HG03039 (cell line): Measurements from ENCODE around the gene TMEM52.

Experiments
- ATAC-seq: cut with Tn5 transposase; IDR thresholded peaks from one replicate; pipeline ENCODE4 v1.9.1; 2021; ENCODE audit warnings: mild to moderate bottlenecking, moderate library complexity; ENCODE audit not compliant: unreplicated experiment

TMEM52 gene

DNA sequence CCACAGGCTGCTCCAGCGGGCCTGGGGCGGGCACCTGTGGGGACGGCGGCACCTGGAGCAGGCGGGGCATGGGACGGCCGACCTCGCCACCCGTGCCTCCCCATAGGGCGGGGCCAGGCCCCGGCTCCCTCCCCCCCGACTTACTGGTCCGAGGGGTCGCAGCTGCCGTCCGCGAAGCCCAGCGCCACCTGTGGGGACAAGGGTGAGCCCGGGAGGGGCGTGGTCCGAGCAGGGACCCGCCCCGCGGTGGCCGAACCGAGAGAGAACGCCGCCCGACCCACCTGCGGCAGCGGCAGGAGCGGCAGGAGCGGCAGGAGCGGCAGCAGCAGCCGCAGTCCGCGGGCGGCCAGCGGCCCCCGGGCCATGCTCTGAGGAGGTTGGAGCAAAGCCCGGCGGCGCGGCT lies at the start of gene TMEM52:
Gene TMEM52 (minus strand): TSS at position 379 of the 403 bp plus-strand sequence. CDS start 14 bp downstream, at position 365.
- ATAC-seq = peak; percentile 16

GRCh38 chr1:1967879-1968278 lies 48.8 kb upstream of the TMEM52 start:
- no peak for ATAC-seq

- ATAC-seq = no peak
Observed at GRCh38 chr1:1967151-1967550, 48.1 kb upstream of the TMEM52 start.

DNA sequence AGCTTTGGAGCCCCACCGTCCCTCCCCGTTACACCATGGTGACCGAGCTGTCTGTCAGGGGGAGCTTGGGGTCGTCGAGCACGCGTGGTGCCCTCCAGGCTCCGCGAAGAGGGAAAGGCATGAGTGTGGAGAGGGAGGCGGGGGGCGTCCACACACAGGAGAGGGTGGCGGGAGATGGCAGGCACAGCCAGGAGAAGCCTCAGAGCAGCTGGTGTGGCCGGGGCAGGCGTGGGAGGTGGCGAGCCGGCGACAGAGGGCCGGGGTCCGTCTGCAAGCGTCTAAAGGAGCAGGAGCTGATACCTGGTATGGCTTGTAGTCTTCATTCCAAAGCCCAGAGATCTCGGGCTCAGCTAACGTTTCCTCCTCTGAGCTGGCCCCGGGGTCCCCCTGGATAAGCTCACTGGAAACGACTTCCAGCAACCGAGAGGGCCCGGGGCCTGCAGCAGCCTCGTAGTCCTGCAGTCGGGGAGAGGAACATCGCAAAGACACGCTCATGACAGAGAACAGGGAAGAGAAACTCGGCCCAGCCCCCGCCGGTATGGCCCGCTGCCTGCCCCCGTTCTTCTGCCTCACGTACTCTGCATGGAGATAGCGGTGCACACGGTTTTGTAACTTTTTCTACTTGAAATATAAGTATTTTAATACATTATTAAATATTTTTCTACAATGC lies 47.1 kb upstream of the TMEM52 start:
- no peak for ATAC-seq

GRCh38 chr1:1965546-1965945 lies 46.5 kb upstream of the TMEM52 start:
- no peak for ATAC-seq

- no peak for ATAC-seq
Observed at GRCh38 chr1:1964811-1965210, 45.7 kb upstream of the TMEM52 start.

- ATAC-seq = no peak
Observed at GRCh38 chr1:1963570-1963969, 44.5 kb upstream of the TMEM52 start.

GRCh38 chr1:1962752-1963151 lies 43.7 kb upstream of the TMEM52 start:
- no peak for ATAC-seq

DNA sequence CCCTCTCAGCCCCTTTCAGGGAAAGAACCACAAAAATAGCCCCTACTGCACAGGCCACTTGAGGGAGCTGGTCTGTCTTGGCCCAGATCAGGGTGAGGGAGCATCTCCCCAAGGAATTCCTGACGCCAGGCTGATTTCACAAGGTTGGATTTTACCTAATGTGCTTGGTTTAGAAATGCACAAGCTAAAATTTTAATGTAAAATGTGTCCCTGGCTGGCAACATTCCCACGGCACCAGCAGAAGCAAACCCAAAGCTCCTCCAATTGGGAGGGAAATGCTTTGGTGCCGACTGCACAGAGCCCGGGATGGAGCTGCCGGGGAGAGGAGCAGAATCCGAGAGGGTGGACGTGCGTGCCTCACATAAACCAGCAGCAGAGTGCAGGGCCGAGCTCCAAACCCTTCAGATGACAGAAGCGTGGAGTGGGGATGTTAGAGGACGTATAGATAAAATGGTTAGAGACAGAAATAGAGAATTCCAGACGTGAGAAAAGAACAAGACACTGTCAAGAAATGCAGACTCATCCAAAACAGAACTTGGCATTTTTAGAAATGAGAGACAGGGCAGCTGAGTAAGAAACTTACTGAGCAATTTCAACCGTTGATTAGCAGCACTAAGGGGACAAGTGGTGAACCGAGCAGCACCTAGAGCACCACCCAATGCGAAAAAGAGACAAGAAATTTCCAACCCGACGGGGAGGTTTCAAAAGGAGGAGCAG lies 41.6 kb upstream of the TMEM52 start:
- no peak for ATAC-seq

DNA sequence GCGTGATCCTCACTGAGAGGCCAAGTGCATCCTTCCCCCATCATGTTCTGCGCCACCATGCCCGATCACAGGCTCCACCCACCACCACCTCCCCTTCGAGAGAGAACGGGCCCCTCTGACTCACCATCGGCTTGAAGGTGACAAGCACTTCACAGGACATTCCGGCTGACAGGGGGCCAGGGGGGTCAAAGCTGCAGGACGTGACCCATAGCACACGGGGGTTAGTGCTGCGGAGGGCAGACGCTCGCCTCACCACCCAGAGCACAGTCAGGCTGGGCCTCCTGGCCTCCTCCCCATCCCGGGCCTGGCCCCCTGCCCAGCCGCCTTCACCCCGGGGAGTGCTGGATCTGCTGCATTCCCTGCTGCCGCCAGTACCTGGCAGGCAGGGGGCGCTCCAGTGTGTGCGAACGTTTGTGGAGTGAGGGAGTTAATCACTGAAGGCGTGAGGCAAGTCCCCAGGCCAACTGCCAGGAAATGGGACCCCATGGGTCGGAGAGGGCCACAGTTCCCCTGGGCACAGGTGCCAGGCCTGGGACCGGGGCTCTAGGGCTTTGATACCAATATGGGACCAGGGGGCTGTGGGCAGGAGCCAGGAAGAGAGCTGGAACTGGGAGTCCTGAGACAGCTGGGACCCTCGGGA lies 40.9 kb upstream of the TMEM52 start:
- no peak for ATAC-seq

DNA sequence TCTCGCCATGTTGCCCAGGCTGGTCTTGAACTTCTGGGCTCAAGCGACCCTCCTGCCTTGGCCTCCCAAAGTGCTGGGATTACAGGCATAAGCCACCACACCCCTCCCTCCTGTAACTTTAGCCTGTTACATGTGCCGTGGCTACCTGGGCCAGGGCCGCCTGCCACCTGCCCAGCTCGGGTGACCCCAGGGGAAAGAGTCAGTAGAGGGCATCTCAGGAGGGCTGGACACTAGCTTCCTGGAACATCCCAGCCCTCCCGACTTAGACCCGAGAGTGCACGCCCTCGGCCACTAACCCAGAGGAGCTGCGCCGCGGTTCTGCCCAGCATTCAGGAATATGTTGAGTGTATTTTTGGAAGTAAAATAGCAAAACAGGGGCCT lies 40.4 kb upstream of the TMEM52 start:
- no peak for ATAC-seq

DNA sequence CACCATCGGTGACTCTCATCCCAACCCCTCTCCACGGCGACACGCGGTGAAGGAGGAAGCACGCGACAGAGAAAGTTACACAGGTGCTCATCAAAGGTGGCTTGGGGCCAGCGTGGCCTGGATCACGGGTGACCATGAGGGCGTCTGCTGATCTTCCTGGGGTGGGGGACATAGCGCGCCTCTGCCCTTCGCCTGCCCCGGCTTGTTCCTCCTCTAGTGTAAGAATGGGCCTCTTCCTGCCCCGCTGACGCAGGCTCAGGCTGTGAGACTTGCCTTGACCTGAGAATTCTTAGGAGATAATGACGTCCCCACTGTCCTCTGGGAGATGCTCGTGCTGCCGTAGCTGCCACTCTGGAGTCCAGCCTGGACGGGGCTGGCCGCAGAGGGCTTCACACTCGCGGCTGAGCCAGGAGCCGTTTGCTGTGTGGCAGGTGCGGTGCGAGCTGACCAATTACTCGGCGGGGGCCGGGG lies 39.0 kb upstream of the TMEM52 start:
- ATAC-seq = no peak

DNA sequence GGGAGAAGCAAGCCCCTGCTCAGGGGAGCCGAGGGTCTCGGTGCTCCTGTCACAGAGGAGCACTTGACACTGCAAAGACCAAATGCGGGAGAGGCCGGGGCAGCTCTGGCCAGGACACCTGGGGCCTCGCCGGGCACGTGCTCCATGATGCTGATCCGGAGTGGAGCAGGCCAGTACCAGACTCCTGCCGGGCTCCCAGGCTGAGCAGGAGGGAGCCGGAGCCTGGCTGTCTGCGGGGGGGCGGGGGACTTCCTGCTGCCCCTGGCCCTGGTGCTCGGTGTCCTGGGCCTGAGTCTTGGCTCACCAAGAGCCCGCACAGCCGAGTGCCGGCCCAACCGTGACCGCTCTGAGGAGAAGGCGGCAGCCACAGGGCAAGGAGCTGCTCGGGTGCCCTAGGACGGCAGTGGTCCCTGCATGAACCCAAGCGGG lies 38.5 kb upstream of the TMEM52 start:
- ATAC-seq = no peak

- no peak for ATAC-seq
Observed at GRCh38 chr1:1956586-1957532, 37.8 kb upstream of the TMEM52 start.

GRCh38 chr1:1956101-1956500 lies 37.0 kb upstream of the TMEM52 start:
- ATAC-seq = no peak

GRCh38 chr1:1955621-1956094 lies 36.6 kb upstream of the TMEM52 start:
- ATAC-seq = no peak

DNA sequence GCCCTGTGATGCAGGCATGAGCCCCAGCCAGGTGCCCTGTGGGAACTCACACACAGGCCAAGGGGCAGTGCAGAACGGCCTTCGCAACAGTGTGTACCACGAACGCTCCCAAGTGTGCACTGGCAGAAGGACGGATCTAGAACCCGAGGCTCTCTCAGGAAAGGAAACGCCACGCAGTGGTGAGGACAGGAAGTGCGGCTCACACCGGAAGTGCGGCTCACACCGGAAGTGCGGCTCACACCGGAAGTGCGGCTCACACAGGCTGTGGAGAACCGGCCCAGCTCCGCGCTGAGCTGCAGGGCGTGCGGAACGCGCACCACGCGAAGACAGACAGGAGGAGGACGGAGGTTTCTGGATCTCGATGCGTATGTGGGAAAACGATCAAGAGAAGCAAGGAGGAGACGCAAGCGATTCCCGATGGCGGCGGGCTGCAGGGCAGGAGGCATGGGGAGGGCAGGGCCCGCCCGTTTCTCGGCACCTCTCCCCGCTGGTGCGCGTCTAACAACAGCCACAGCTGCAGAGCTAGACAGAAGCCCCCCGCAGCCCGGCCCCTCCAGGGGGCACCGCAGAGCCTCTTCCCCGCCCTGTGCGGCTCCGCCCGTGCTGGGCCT lies 35.9 kb upstream of the TMEM52 start:
- ATAC-seq = no peak

- ATAC-seq = no peak
Observed at GRCh38 chr1:1954015-1954414, 34.9 kb upstream of the TMEM52 start.

GRCh38 chr1:1950940-1951339 lies 31.9 kb upstream of the TMEM52 start:
- ATAC-seq = no peak

GRCh38 chr1:1948783-1949182 lies 29.7 kb upstream of the TMEM52 start:
- ATAC-seq = no peak
